NCI-H2029 (cell line): Measurements from ENCODE around the gene FAM227A.

ENCODE experiments used
- DNase-seq: peaks from one replicate; lab custom pipeline; 2025; lab: John Stamatoyannopoulos, UW

Gene FAM227A

DNA sequence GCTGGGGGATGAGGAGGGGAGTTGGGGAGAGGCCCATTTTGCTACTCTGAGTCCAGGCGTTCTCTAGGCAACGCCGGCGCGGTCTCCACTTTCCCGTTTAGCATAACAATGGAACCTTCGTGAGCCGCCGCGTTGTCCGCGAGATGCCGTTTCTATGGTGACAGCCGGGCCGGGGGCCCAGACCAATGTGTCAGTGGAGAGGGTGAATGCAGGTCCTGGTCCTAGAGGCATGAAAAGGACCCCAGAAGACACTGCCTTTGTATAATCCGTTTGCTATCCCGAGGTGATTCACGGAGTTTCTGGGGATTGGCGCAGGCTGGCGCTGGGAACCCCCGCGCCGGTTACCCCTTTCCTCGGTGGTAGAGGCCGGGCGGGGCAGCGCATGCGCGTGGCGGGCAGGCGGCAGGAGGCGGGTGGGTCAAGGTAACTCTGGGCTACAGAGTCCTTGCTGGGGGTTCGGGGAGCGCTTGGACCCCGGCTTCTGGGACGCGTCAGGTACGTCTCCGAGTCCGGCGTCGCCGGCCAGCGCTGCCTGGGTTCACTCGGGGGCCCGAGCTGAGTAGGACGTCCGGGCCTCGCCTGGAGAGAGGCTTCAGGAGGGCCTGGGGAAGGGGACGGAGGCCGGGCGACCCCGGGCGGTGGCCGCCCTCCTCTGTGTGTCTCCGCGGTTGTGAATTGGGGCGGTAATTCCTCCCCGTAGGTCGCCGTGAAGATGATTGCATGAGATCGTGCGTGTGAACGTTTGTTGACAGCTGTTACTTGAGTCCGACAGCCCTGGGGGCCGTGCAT, at the start of gene FAM227A, which contains the start of gene CBY1:
TSS of gene FAM227A (minus strand) at position 137 of the 789 bp plus-strand sequence. CDS start 6,224 bp downstream, outside the sequence.
TSS of gene CBY1 (plus strand) at position 383 of the 789 bp plus-strand sequence. CDS start 11,417 bp downstream, outside the sequence.
- peak; percentile 92 for DNase-seq

DNA sequence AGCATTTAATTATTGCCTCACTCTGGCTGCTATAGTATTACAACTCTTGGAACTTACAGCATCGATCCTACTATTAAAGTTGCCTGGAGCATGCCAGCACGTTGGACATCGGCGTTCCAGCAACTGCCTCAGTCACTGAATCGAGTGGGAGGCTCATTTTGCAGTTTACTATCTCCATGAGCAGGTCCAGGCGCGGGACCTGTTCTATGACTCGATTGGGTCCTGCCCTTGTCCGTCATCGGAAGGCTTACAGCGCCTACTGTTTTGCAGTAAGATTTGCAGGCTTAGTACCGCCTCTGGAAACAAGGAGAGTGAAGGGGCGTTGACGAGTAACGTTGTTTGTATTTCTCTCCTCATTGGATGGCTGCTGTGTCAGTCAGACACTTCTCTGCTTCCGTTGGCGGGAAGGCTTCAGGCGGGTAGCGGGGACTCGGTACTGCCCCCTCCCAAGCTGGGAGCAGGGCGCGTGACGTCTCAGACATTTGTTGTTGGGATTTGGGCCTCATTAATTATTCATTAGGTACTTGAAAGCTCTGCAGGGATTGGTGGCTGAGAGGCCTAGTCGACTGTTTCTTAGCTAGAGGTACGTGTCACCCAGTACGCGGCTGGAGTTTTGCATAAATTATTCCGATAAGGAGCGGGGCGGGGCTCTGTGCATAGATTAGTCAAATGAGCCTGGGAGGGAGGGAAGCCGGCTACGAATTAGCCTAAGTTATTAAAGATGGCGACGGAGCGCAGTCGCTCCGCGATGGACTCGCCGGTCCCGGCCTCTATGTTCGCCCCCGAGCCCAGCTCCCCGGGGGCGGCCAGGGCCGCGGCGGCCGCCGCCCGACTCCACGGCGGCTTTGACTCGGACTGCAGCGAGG, 49.3 kb upstream of the FAM227A start, which contains the start of gene GTPBP1:
TSS of gene GTPBP1 (plus strand) at position 710 of the 866 bp plus-strand sequence. CDS start at position 722, 12 bp downstream.
- peak; percentile 100 for DNase-seq

DNA sequence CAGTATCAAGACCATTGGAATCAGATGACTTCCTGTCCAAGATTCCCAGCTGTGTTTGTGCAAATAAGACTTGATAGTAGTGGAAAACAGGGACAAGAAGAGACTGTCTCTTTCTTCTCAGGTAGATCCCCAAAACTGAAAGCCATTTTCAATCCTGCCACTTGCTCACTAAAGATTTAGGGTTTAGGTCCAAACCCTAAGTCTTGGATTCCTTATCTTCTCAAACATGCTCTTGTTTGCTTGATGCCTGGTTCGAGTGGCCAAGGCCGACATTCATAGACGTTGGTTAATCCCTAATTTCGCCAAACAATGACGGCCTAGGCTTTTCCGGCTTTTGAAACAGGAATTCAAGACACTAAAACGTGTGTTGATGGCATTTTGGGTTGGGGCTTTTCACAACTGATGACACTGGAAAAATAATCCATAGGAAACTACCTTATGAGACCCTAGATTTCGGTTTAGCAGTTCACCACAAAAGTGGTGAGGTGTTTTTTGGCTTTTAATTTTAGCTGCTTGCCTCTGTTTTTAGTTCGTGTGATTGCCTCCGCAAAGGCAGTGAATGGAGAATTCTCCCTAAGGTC, 48.6 kb upstream of the FAM227A start:
- DNase-seq: no peak

GRCh38 chr22:38700789-38701628, 44.8 kb upstream of the FAM227A start, which contains the start of gene JOSD1:
TSS of gene JOSD1 (minus strand) at chr22:38700943. CDS start at chr22:38699987, 956 bp downstream.
- peak; percentile 81 for DNase-seq

DNA sequence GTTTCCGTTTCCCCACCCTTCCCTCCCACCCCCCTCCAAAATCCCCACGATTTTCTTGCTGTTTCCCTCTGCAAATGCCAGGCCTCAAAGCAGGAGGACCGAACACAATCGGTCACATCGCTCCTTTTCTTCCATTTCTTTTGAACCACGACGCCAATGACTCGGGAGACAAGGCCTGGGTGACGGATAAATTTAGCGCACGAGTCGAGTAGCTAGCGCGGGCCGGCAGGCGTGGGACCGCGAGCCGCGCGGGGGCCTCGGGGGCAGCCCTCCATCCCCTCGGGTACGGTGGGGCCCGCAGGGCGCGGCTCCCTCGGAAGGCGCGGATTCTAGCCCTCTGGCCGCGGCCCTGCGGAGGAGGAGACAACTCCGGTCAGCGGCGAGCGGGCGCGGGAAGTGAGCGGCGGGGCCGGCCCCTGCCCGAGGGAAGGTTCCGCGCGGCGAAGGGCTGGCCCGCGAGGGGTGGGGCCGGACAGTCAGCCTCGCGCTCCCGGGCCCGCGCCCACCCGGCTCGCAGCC, 44.1 kb upstream of the FAM227A start:
- DNase-seq: no peak

DNA sequence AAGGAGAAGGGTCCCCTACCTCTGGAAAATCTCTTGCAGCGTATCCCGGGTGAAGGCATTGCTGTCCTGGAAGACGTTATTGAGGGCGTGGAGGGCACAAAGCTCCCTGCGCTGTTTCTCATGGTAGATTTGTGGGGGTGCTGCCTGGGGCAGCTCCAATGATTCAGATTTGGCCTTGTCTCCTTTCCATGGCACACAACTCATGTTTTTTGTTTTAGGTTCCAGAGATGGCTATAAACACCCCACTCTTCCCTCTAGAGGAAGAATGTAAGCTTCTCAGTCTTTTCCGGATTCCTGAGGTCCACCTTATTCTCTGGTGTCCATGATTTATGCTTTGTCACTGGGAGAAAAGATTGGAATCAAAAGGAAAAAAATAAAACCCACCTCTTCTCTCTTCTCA, 43.6 kb upstream of the FAM227A start:
- DNase-seq: no peak

DNA sequence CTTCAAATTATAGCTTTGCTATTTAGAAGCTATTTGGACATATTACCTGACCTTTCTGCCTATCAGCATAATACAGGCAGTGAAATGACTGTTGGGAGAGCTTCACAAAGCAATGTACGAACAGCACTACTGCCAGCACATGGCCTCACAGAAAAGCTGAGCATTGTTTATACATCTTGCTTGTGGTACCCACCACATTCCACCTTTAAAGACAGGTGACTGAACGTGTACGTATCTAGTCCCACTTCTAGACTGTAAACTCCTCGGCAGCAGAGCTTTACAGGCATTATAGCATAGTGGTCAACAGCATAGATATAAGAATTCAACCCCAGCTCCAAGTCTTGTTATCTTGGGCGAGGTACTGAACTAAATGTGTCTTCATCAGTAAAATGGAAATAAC, 43.0 kb upstream of the FAM227A start:
- DNase-seq: no peak

GRCh38 chr22:38698407-38699094, 42.4 kb upstream of the FAM227A start:
- DNase-seq: no peak

GRCh38 chr22:38697425-38698089, 41.4 kb upstream of the FAM227A start:
- DNase-seq: no peak

DNA sequence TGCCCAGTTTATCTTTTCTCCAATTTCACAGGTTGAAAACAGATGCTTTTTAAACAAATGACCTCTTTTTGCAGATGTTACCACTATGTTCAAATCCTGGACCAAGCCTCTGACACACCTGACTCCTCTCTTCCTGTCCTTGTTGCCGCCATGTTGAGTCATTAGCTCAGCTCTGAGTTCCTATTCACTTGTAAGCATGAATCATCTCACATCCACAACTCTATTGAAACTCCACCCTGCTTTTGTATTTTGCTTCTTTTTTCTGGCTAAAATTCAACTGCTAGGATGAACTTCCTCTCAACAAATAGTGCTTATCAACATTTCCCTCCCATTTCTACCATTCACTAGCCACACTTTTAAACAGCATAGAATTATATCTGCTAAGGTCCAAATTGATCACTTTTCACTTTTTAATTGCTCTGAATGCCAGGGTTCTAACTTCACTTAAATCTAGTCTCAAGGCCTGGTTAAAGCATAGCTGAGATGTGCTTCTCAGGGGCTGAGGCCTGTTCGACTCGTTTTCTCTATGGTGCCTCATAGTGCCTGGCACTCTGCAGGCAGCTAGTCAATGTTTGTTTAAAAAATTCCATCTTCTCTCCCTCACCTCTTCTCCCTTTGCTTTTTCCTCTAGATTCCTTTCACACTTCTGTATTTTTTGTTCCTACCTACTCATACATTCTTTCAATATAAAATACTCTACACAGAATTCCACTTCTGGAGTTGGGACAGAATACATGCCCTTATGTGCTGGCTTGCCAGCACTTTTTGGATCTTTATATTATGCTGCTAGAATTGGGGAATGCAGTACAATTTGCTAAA, 40.6 kb upstream of the FAM227A start:
- DNase-seq: no peak

DNA sequence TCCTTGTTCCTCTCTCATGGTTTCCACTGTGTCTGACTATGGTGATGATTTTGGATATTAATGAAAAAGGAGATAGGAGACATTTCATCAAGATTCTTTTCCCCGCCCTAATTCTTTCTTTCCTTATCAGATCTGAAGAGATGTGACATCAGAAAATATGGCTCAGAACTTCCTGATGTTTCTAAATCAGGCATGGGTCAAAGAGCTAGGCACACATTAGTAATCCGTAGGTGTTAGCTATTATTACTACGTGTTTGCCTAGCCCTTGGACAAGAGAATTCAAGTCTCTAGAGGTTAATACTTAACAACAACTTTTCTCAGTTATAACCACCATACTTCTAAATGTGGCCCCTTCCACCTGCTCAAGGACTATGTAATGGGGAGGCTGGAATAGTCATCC, 38.7 kb upstream of the FAM227A start:
- no peak for DNase-seq

DNA sequence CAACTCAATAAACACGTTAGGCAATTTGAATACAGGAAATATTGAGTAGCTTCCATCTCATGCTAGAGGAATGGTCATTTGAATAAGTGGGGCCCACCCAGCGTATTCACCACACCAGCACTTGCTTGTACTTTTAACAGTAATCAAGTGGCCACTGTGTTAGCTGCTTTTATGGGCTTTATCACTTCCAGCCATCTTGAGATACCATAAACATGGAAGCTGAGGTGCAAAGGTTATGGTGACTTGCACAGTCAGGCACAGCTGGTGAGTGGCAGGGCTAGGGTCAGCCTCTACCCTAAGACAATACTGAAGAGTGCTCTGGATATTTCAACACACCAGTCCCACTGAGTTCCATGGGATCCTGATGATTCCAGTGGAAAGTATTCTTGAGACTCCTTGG, 37.9 kb upstream of the FAM227A start:
- DNase-seq: no peak

DNA sequence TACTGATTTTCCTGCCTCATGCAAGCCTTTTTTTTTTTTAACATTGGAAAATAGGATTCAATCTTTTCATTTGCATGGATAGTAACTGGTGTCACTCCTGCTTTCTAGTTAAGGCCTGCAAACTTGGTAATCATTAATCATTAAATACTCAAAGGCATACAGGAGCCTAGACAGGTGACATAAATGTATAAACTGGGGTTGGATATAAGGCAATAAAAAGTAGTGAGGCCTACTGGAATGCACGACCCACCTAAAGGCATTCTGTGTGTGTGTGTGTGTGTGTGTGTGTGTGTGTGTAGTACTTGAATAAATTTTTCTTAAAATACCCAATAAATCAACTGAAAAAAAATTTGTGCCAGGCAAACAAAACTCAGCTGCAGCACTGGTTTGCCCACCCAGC, 33.5 kb upstream of the FAM227A start:
- no peak for DNase-seq

DNA sequence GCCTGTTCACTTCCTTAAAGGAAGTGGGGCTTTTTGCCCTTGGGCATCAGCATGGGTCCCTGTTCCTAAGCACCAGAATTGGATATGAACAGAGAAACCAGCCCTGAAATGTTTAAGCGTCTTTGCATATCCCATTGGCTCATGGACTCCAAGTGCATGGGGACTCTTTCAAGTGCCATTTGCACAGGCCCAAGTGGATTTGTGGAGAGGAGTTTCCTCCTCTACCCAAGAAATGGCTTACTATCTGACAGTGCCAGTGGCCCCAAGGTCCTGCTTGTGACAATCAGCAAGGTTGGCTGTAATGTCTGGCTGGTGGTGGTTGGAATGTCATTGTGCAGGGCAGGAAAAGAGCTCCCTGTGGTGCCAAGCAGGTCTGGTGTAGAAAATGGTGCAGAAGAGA, 29.6 kb upstream of the FAM227A start:
- no peak for DNase-seq

- no peak for DNase-seq
These were observed 28.7 kb upstream of the FAM227A start for GRCh38 chr22:38684895-38685294.

DNA sequence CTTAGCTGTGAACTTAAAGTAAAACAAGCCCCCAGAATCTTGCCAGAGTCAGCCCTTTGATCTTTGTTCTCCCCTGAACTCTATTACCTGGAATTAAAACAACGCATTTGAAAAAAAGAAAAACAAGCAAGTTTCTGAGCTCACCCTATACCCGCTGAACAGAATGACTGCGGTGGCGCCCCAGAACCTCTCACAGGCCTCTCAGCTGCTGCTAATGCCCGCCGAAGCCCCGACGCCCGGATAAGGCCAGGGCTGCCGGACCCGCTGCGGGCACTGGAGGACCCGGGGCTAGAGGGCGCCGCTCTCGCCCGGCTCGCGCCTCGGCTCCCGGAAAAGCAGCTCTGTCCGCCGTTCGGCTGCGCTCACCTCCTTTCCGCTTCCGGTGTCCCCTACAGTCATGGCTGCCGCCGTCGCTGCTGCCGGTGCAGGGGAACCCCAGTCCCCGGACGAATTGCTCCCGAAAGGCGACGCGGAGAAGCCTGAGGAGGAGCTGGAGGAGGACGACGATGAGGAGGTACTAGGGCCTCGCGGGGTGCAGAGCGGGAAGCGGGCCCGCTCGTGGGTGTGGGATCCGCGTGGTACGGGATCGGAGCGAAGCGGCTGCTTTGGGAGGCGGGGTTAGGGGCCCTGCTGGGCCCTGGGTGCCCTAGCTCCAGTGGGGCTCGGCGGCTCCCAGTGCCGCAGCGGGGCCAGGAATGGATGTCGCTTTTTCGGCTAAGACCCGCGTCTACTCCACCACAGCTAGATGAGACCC, 25.6 kb upstream of the FAM227A start, which contains the start of gene TOMM22:
TSS of gene TOMM22 (plus strand) at position 376 of the 754 bp plus-strand sequence. CDS start at position 398, 22 bp downstream.
- DNase-seq: peak; percentile 74

DNA sequence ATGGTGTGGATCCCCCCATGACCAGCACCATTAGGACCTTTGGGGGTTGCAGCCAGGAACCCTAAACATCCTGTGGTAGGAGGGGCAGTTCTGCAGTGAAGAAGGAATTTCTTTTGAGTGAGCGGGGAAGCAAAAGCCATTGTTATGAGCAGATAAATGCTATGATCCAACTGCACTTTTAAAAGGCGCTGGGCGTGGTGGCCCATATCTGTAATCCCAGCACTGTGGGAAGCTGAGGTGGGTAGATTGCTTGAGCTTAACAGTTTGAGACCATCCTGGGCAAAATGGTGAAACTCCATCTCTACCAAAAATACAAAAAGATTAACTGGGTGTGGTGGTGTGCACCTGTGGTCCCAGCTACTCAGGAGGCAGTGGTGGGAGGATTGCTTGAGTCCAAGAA, 19.6 kb upstream of the FAM227A start:
- DNase-seq: no peak

- no peak for DNase-seq
These were observed 18.7 kb upstream of the FAM227A start for GRCh38 chr22:38674888-38675287.
